ENCODE data around the gene PUS3.

PUS3 gene

DNA sequence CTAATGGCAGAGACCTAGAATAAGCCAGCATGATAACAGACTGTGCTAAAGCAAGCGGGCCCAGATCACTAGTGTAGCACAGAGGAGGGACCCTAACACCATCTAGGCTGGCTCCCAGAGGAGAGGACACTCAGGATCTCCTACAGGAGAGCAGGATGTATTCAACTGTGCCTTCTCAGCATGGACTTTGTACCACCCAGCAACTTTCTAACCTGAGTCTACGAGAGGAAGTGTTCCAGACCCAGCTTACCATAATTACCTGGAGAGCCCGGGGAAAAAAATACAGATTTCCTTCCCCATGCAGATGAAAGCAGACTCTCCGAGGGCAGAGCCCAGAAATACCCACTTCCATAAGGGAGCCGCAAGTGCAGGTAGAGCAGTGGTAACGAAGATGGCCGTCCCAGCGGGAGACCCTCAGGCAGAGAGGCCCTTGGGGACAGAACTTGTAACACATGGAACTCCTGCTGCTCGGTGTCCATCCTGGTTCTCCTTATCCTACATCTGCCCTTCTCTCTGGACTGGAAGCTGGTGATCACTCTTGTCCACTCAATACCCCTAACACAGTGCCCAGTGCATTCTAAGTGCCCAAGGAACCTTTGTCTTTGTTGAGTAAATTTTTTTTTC lies 21.5 kb upstream of the PUS3 start:
- H3K27ac ChIP-seq (ENCODE audit: insufficient read depth in 1 of 2, low read depth in 1 of 2, low read length in 2 of 2, poor library complexity in 1 of 2, severe bottlenecking in 2 of 2) = no peak overlapping the region
- H3K4me3 ChIP-seq (ENCODE audit: control insufficient read depth in 1 of 7, extremely low read depth in 1 of 7, insufficient read depth in 4 of 7, low read depth in 2 of 7, low read length in 6 of 7) = no peak overlapping the region
- ChIA-PET CTCF (interaction anchor here (1.3 to 5.6 kb wide), 5 partner anchors 14 to 266 kb away, joined by 3 to 84 read pairs (median 6); partner anchors contain the start of gene VSIG10L2), POLR2A (no interaction called here)
- H3K36me3 ChIP-seq (ENCODE audit: control insufficient read depth in 4 of 4, insufficient read depth in 4 of 4, low read length in 3 of 4) = no peaks in the 10 kb centered on the region
- 96% methylated on average over 8 of the region's 9 CpGs for WGBS (ENCODE audit: insufficient coverage)
- H3K9me3 ChIP-seq (ENCODE audit: control extremely low read depth in 1 of 5, control insufficient read depth in 4 of 5, insufficient read depth in 2 of 5, low read depth in 1 of 5, low read length in 4 of 5) = no peaks in the 10 kb centered on the region
- no peak for DNase-seq
- peaks cover 0 to 12% (median 5%) of the 10 kb centered on the region in 5 experiments for H3K27me3 ChIP-seq (replicated peaks in 2 of 5; ENCODE audit: control insufficient read depth in 4 of 5, insufficient read depth in 5 of 5, low read length in 4 of 5)
- H3K4me1 ChIP-seq (ENCODE audit: control extremely low read depth in 1 of 4, control insufficient read depth in 4 of 4, insufficient read depth in 4 of 4, low read length in 3 of 4) = peaks cover 0 to under 1% (median 0%) of the 10 kb centered on the region in 4 experiments

DNA sequence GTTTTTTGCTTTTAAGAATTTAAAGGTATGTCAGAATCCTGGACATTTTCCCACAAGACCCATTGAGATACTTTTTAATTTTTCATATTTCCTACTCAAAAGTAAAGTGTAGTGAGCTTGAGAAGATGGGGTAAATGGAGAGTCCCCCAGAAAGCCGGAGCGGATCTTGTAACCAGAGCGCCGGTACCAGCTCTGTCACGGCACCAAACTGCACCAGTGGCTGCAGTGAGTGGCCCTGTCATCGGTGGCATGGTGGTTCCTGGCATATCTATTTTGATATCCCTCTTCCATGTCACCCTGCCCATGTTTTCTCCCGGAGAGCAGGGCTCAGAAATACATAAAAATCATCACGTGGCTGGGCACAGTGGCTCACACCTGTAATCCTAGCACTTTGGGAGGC lies 20.6 kb upstream of the PUS3 start:
- H3K36me3 ChIP-seq (ENCODE audit: control insufficient read depth in 4 of 4, insufficient read depth in 4 of 4, low read length in 3 of 4) = no peaks in the 10 kb centered on the region
- CTCF ChIA-PET = interaction anchor here (1.1 to 5.6 kb wide), 10 partner anchors 8 to 272 kb away, joined by 3 to 84 read pairs (median 4); partner anchors contain the start of gene VSIG10L2
- H3K4me1 ChIP-seq (ENCODE audit: control extremely low read depth in 1 of 4, control insufficient read depth in 4 of 4, insufficient read depth in 4 of 4, low read length in 3 of 4) = no peaks in the 10 kb centered on the region
- no peaks in the 10 kb centered on the region for H3K9me3 ChIP-seq (ENCODE audit: control extremely low read depth in 1 of 5, control insufficient read depth in 4 of 5, insufficient read depth in 2 of 5, low read depth in 1 of 5, low read length in 4 of 5)
- no peak overlapping the region for H3K4me3 ChIP-seq (ENCODE audit: control insufficient read depth in 1 of 7, extremely low read depth in 1 of 7, insufficient read depth in 4 of 7, low read depth in 2 of 7, low read length in 6 of 7)
- H3K27me3 ChIP-seq (replicated peaks in 2 of 5; ENCODE audit: control insufficient read depth in 4 of 5, insufficient read depth in 5 of 5, low read length in 4 of 5) = peaks cover 0 to 10% (median 4%) of the 10 kb centered on the region in 5 experiments
- POLR2A ChIA-PET = no interaction called here
- 95% methylated on average over 6 of the region's 8 CpGs for WGBS (ENCODE audit: insufficient coverage)
- DNase-seq = no peak
- H3K27ac ChIP-seq (ENCODE audit: insufficient read depth in 1 of 2, low read depth in 1 of 2, low read length in 2 of 2, poor library complexity in 1 of 2, severe bottlenecking in 2 of 2) = no peak overlapping the region

DNA sequence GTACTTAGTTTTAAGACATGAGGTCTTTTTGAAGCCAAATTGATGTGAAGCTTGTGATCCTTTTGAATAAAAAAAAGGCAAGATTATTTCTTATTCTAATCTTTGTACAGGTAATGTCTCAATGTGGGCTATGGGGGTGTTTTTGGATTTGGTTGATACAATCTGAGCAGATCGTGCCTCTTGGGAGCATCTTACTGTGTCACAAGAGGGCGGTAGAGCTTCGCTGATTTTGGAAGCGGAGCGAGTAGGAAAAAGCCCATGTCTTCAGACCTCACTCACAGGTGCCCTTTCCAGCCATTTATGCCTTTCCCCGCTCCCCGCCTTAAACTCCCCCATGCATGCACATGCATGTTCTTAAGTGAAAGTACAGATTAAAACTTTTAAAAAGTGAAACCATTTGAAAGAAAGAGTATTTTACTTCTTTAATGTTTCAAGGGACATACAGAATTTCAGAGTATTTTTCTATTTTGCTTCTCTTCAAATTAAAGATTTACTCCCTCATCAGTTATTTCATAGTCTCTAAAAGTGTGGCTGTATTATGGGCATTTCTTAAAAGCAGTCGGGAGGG lies 20.1 kb upstream of the PUS3 start:
- H3K9me3 ChIP-seq (ENCODE audit: control extremely low read depth in 1 of 5, control insufficient read depth in 4 of 5, insufficient read depth in 2 of 5, low read depth in 1 of 5, low read length in 4 of 5) = no peaks in the 10 kb centered on the region
- no peak overlapping the region for H3K27ac ChIP-seq (ENCODE audit: insufficient read depth in 1 of 2, low read depth in 1 of 2, low read length in 2 of 2, poor library complexity in 1 of 2, severe bottlenecking in 2 of 2)
- POLR2A ChIA-PET = no interaction called here
- WGBS (ENCODE audit: insufficient coverage) = 4% methylated on average over 5 of the region's 8 CpGs
- peaks cover 0 to 10% (median 3%) of the 10 kb centered on the region in 5 experiments for H3K27me3 ChIP-seq (replicated peaks in 2 of 5; ENCODE audit: control insufficient read depth in 4 of 5, insufficient read depth in 5 of 5, low read length in 4 of 5)
- no peaks in the 10 kb centered on the region for H3K36me3 ChIP-seq (ENCODE audit: control insufficient read depth in 4 of 4, insufficient read depth in 4 of 4, low read length in 3 of 4)
- no peaks in the 10 kb centered on the region for H3K4me1 ChIP-seq (ENCODE audit: control extremely low read depth in 1 of 4, control insufficient read depth in 4 of 4, insufficient read depth in 4 of 4, low read length in 3 of 4)
- CTCF ChIA-PET = interaction anchor here (0.7 to 5.6 kb wide), 11 partner anchors 9 to 294 kb away, joined by 3 to 84 read pairs (median 4); no protein-coding TSS in a partner anchor
- DNase-seq = peak; percentile 63 to 80 (median 72)
- no peak overlapping the region for H3K4me3 ChIP-seq (ENCODE audit: control insufficient read depth in 1 of 7, extremely low read depth in 1 of 7, insufficient read depth in 4 of 7, low read depth in 2 of 7, low read length in 6 of 7)

DNA sequence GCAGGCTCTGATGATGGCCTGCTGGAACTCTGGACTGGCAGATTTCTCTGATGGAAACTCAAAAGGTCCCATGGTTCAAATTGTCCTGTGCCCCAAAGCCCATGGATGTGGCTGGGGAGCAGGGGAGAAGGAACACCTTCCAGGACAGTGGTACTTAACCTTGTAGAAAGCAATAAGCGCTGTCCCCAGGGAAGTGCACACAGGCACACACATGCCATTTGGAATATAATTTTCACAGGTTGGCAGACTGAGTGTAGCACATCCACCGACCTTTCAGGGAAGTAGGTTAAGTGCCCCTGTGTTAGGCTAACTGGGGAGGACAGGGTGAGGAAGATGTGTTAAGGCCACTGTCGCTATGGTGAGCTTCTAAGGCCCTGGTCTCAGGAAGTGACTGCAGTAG lies 19.1 kb upstream of the PUS3 start:
- Histone ChIP-seq H3K27me3 (replicated peaks in 2 of 5; ENCODE audit: control insufficient read depth in 4 of 5, insufficient read depth in 5 of 5, low read length in 4 of 5) (peaks cover 0 to 7% (median 3%) of the 10 kb centered on the region in 5 experiments), H3K36me3 (ENCODE audit: control insufficient read depth in 4 of 4, insufficient read depth in 4 of 4, low read length in 3 of 4) (no peaks in the 10 kb centered on the region), H3K4me1 (ENCODE audit: control extremely low read depth in 1 of 4, control insufficient read depth in 4 of 4, insufficient read depth in 4 of 4, low read length in 3 of 4) (no peaks in the 10 kb centered on the region), H3K27ac (ENCODE audit: insufficient read depth in 1 of 2, low read depth in 1 of 2, low read length in 2 of 2, poor library complexity in 1 of 2, severe bottlenecking in 2 of 2) (no peak overlapping the region), H3K4me3 (ENCODE audit: control insufficient read depth in 1 of 7, extremely low read depth in 1 of 7, insufficient read depth in 4 of 7, low read depth in 2 of 7, low read length in 6 of 7) (no peak overlapping the region), H3K9me3 (ENCODE audit: control extremely low read depth in 1 of 5, control insufficient read depth in 4 of 5, insufficient read depth in 2 of 5, low read depth in 1 of 5, low read length in 4 of 5) (no peaks in the 10 kb centered on the region)
- CTCF ChIA-PET = interaction anchor here (0.7 to 5.6 kb wide), 6 partner anchors 23 to 295 kb away, joined by 3 to 84 read pairs (median 4); no protein-coding TSS in a partner anchor
- DNase-seq = no peak
- POLR2A ChIA-PET = no interaction called here
- 96% methylated on average over 3 of the region's 3 CpGs for WGBS (ENCODE audit: insufficient coverage)

DNA sequence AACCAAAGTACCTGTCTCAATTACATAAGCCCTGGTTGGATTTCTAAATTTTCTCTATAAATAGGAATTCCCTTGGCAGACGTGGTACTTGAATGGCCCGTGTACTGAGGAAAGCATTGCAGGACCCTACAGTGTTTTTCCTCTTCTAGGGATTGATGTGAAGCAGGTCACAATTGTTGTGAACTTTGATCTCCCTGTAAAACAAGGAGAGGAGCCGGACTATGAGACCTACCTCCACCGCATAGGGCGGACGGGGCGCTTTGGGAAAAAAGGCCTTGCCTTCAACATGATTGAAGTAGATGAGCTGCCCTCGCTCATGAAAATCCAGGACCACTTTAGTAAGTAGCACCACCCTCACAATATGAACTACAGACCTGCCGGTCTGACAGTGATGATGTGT lies 18.0 kb upstream of the PUS3 start:
- no peak overlapping the region for H3K4me3 ChIP-seq (ENCODE audit: control insufficient read depth in 1 of 7, extremely low read depth in 1 of 7, insufficient read depth in 4 of 7, low read depth in 2 of 7, low read length in 6 of 7)
- 75% methylated on average over 4 of the region's 9 CpGs for WGBS (ENCODE audit: insufficient coverage)
- H3K27me3 ChIP-seq (replicated peaks in 2 of 5; ENCODE audit: control insufficient read depth in 4 of 5, insufficient read depth in 5 of 5, low read length in 4 of 5) = peaks cover 0 to 8% (median 4%) of the 10 kb centered on the region in 5 experiments
- POLR2A ChIA-PET = no interaction called here
- H3K4me1 ChIP-seq (ENCODE audit: control extremely low read depth in 1 of 4, control insufficient read depth in 4 of 4, insufficient read depth in 4 of 4, low read length in 3 of 4) = no peaks in the 10 kb centered on the region
- no peak overlapping the region for H3K27ac ChIP-seq (ENCODE audit: insufficient read depth in 1 of 2, low read depth in 1 of 2, low read length in 2 of 2, poor library complexity in 1 of 2, severe bottlenecking in 2 of 2)
- no peak for DNase-seq
- no peaks in the 10 kb centered on the region for H3K36me3 ChIP-seq (ENCODE audit: control insufficient read depth in 4 of 4, insufficient read depth in 4 of 4, low read length in 3 of 4)
- no peaks in the 10 kb centered on the region for H3K9me3 ChIP-seq (ENCODE audit: control extremely low read depth in 1 of 5, control insufficient read depth in 4 of 5, insufficient read depth in 2 of 5, low read depth in 1 of 5, low read length in 4 of 5)
- CTCF ChIA-PET = interaction anchor here (5.6 kb wide), 1 partner anchor 269 kb away, joined by 84 read pairs; no protein-coding TSS in a partner anchor

DNA sequence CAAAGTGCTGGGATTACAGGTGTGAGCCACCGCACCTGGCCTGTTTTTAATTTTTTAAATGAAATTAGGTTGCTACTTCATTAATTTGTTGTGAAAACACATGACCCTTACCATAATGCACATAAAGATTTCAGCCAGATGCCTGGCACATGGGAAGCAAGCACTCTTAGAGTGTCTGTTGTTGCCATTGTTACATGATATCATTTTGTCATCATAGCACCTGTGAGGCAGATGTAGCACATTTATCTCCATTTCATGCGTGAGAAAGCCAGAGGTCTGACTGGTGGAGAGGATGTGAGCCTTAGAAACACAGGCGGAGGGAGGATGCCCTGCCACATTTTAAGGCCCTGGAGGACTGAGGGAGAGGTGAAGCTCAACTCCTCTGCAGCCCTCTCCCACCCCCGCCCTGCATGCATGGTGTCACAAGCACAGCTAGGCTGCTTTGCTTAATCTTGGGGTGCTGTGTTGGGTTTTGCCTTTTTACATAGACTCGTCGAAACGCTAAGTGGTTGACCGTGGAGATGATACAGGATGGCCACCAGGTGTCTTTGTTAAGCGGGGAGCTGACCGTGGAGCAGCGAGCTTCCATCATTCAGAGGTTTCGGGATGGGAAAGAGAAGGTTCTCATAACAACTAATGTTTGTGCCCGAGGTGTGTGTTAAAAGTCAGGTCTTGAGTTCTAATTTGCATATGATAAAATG lies 15.3 kb upstream of the PUS3 start:
- POLR2A ChIA-PET = no interaction called here
- WGBS (ENCODE audit: insufficient coverage) = 89% methylated on average over 11 of the region's 13 CpGs

More for the DNA sequence above, 15.3 kb upstream of the PUS3 start:
- no peak overlapping the region for H3K4me3 ChIP-seq (ENCODE audit: control insufficient read depth in 1 of 7, extremely low read depth in 1 of 7, insufficient read depth in 4 of 7, low read depth in 2 of 7, low read length in 6 of 7)
- CTCF ChIA-PET = interaction anchor here (1.4 to 3.4 kb wide), 2 partner anchors 31 to 275 kb away, joined by 3 to 15 read pairs; no protein-coding TSS in a partner anchor
- no peaks in the 10 kb centered on the region for H3K4me1 ChIP-seq (ENCODE audit: control extremely low read depth in 1 of 4, control insufficient read depth in 4 of 4, insufficient read depth in 4 of 4, low read length in 3 of 4)
- no peak overlapping the region for H3K27ac ChIP-seq (ENCODE audit: insufficient read depth in 1 of 2, low read depth in 1 of 2, low read length in 2 of 2, poor library complexity in 1 of 2, severe bottlenecking in 2 of 2)
- no peaks in the 10 kb centered on the region for H3K9me3 ChIP-seq (ENCODE audit: control extremely low read depth in 1 of 5, control insufficient read depth in 4 of 5, insufficient read depth in 2 of 5, low read depth in 1 of 5, low read length in 4 of 5)
- H3K36me3 ChIP-seq (ENCODE audit: control insufficient read depth in 4 of 4, insufficient read depth in 4 of 4, low read length in 3 of 4) = no peaks in the 10 kb centered on the region
- no peak for DNase-seq
- H3K27me3 ChIP-seq (replicated peaks in 2 of 5; ENCODE audit: control insufficient read depth in 4 of 5, insufficient read depth in 5 of 5, low read length in 4 of 5) = peaks cover 0 to 8% (median 7%) of the 10 kb centered on the region in 5 experiments
